ENCODE measurements around the gene SLC30A2. TPM values are rescaled to one million over a fixed set of nuclear protein-coding genes. Genes with fewer than 3 reads are reported as not detected.

The SLC30A2 gene
- total RNA-seq, 2 experiments from 2014 or later: not detected

DNA sequence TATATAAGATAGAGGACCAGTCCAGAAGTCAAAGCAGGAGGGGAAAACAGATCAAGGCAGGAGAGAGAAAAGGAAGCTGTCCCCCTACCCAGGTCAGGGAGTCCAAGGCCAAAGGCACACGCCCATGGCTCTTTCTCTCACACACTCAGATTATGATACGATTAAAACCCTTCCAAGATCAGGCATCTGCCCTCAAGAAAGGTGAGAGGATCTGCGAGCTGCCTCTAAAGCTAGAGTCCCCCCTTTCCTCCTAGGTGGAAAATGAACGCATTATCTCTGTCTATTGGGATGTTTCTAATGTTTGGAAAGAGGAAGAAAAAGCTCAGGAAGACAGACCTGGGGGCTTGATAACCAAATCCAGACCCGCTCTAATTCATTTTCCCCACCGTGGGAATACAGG lies 55.7 kb downstream of the SLC30A2 start:
- CTCF ChIA-PET: interaction anchor here (0.7 to 2.8 kb wide), 5 partner anchors 45 to 245 kb away, joined by 3 to 28 read pairs (median 5); no protein-coding TSS in a partner anchor
- Mint-ChIP-seq H3K27ac (peak overlapping the region; percentile 2), H3K9me3 (no peaks in the 10 kb centered on the region), H3K27me3 (no peaks in the 10 kb centered on the region), H3K4me1 (ENCODE audit: low read depth) (peaks cover 36% of the 10 kb centered on the region), H3K4me3 (peak overlapping the region; percentile 62), H3K36me3 (peaks cover 3% of the 10 kb centered on the region)
- DNase-seq: no peak
- POLR2A ChIA-PET: interaction anchor here (0.6 kb wide), 1 partner anchor 91 kb away, joined by 3 read pairs; no protein-coding TSS in a partner anchor
- intact Hi-C loops (cut with micrococcal nuclease): loop anchor here (10.0 kb wide), 1 partner anchor 365 kb away; no protein-coding TSS in a partner anchor

GRCh38 chr1:25989440-25990234 lies 56.3 kb downstream of the SLC30A2 start:
- Mint-ChIP-seq H3K4me1 (ENCODE audit: low read depth) (peaks cover 36% of the 10 kb centered on the region), H3K36me3 (peaks cover 3% of the 10 kb centered on the region), H3K9me3 (no peaks in the 10 kb centered on the region), H3K4me3 (peak overlapping the region; percentile 30), H3K27me3 (no peaks in the 10 kb centered on the region), H3K27ac (peak overlapping the region; percentile 49)
- POLR2A ChIA-PET: no interaction called here
- no peak for DNase-seq
- CTCF ChIA-PET: interaction anchor here (0.7 to 2.8 kb wide), 4 partner anchors 86 to 245 kb away, joined by 3 to 28 read pairs (median 6); no protein-coding TSS in a partner anchor
- intact Hi-C loops (cut with micrococcal nuclease): loop anchor here (10.0 kb wide), 1 partner anchor 365 kb away; no protein-coding TSS in a partner anchor

GRCh38 chr1:25987951-25988350 lies 58.0 kb downstream of the SLC30A2 start:
- Mint-ChIP-seq H3K4me1 (ENCODE audit: low read depth) (peaks cover 30% of the 10 kb centered on the region), H3K36me3 (peaks cover 6% of the 10 kb centered on the region), H3K9me3 (no peaks in the 10 kb centered on the region), H3K27me3 (no peaks in the 10 kb centered on the region), H3K4me3 (no peak overlapping the region), H3K27ac (no peak overlapping the region)
- DNase-seq: no peak
- CTCF ChIA-PET: interaction anchor here (0.6 to 3.2 kb wide), 4 partner anchors 9 to 1771 kb away, joined by 3 to 24 read pairs (median 9); partner anchors contain the start of gene PAFAH2
- intact Hi-C loops (cut with micrococcal nuclease): no loop called here
- POLR2A ChIA-PET: interaction anchor here (1.0 to 1.2 kb wide), 2 partner anchors 9 to 17 kb away, joined by 3 read pairs; no protein-coding TSS in a partner anchor

Other genes with a start within 250 kb of the SLC30A2 start
- 10 to 100 TPM; 26.8 to 26.9 TPM for gene SELENON, start 245.9 kb downstream of the SLC30A2 start, total RNA-seq
- 10 to 100 TPM; 28.0 to 31.1 TPM for gene MTFR1L, start 226.2 kb downstream of the SLC30A2 start, total RNA-seq
- 10 to 100 TPM in 1 of 2 experiments, 1 to 10 TPM in 1; 7.8 to 10.1 TPM for gene AUNIP, start 186.7 kb downstream of the SLC30A2 start, total RNA-seq
- gene PAQR7, start 170.4 kb downstream of the SLC30A2 start, total RNA-seq: 1 to 10 TPM; 4.1 to 4.2 TPM
- gene STMN1, start 139.7 kb downstream of the SLC30A2 start, total RNA-seq: 100 to 1,000 TPM; 619 to 630 TPM
- 1 to 10 TPM; 5.9 to 7.3 TPM for gene PAFAH2, start 48.1 kb downstream of the SLC30A2 start, total RNA-seq
- not detected for gene EXTL1, start 24.3 kb downstream of the SLC30A2 start, total RNA-seq
- under 1 TPM; 0.17 to 0.19 TPM for gene TRIM63, start 21.5 kb upstream of the SLC30A2 start, total RNA-seq
- 10 to 100 TPM; 14.9 to 15.2 TPM for gene PDIK1L, start 65.7 kb upstream of the SLC30A2 start, total RNA-seq
- gene FAM110D, start 113.0 kb upstream of the SLC30A2 start, total RNA-seq: not detected
- gene C1orf232, start 122.8 kb upstream of the SLC30A2 start, total RNA-seq: not detected
- gene ZNF593, start 123.8 kb upstream of the SLC30A2 start, total RNA-seq: 10 to 100 TPM; 37.4 to 38.0 TPM
- gene ZNF593OS, start 125.7 kb upstream of the SLC30A2 start, total RNA-seq: not detected
- gene CNKSR1, start 131.4 kb upstream of the SLC30A2 start, total RNA-seq: 1 to 10 TPM; 1.3 to 1.5 TPM
- gene CATSPER4, start 144.5 kb upstream of the SLC30A2 start, total RNA-seq: not detected
- gene CEP85, start 188.1 kb upstream of the SLC30A2 start, total RNA-seq: 10 to 100 TPM; 30.3 to 32.6 TPM
- gene SH3BGRL3, start 234.0 kb upstream of the SLC30A2 start, total RNA-seq: 100 to 1,000 TPM; 305 to 320 TPM

All from activated CD4-positive, alpha-beta memory T cell treated with anti-CD3 and anti-CD28 coated beads for 36 hours (primary cell).